ENCODE results near the gene PARD3B. TPM values are rescaled to one million over a fixed set of nuclear protein-coding genes. Genes with fewer than 3 reads are reported as not detected.

Gene PARD3B
- total RNA-seq, 2 experiments from 2014 or later: 0.49 to 1.1 TPM

- no peaks in the 10 kb centered on the region for H3K27me3 Mint-ChIP-seq
- no peak for DNase-seq
- H3K27ac Mint-ChIP-seq: no peak overlapping the region
- H3K4me3 Mint-ChIP-seq: no peak overlapping the region
- no peaks in the 10 kb centered on the region for H3K9me3 Mint-ChIP-seq
- H3K36me3 Mint-ChIP-seq: no peaks in the 10 kb centered on the region
- no peaks in the 10 kb centered on the region for H3K4me1 Mint-ChIP-seq
These were observed 819.0 kb downstream of the PARD3B start for GRCh38 chr2:205364261-205364660.

DNA sequence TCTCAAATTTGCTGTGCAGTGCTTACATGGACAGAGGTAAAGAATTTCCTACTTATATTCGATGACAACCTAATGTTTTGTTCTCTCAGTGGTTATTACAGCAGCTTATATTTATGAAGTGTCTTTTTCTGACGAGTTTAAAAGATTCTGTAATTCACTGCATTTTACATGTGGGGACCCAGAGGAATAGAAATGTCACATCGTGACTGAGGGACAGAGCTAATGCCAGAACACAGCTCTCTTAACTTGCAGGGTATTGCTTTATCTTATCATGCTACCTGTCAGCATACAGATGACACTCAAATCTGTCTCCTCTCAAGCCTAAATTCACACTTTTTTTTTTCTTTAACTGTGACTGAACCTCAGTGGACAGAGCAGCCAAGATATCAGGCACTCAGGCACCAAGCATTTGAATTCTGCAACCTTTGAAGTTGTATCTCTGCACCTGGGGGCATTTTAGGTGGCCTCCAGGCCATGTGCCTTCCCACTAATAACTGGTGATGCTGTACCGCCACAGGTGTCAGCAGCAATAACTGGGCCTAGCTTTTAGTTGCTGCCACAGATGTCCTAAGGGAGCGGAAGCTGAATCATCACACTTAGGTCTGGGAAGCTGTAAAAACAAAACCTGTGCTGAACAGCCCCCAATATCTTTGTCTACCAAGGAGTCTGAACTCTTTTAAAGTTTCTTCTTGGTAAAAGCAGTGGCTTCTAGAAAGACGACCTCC, 821.2 kb downstream of the PARD3B start:
- H3K36me3 Mint-ChIP-seq: no peaks in the 10 kb centered on the region
- H3K4me1 Mint-ChIP-seq: no peaks in the 10 kb centered on the region
- DNase-seq: no peak
- H3K4me3 Mint-ChIP-seq: no peak overlapping the region
- no peak overlapping the region for H3K27ac Mint-ChIP-seq
- H3K9me3 Mint-ChIP-seq: no peaks in the 10 kb centered on the region
- H3K27me3 Mint-ChIP-seq: no peaks in the 10 kb centered on the region

DNA sequence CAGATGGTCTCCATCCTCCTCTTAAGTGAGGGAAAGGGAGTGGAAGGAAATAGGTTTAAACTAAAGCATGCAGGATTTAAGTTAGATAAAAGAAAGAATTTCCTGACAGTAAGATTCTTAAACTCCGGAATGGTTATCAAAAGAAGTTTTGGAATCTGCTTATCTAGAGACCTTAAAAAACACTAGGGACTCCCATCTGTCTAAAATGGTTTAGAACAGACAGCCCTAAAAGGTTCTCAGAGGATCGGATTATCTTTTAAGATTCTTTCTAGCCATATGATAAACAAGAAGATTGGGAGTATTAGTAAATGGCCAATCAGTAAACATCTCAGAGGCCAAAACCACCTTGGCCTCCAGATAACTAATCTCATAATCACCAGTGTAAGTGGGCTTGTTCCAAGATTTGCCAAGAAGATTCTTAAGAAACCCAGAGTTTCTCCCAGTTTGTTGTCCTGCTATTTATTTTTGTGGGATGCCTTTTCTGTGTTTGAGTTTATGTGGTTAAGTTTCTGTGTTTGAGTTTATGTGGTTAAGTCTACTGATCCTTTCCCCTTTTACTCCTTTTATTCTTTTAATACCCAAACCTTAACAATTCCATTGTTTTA, 822.2 kb downstream of the PARD3B start:
- no peak for DNase-seq
- no peaks in the 10 kb centered on the region for H3K9me3 Mint-ChIP-seq
- no peaks in the 10 kb centered on the region for H3K27me3 Mint-ChIP-seq
- no peaks in the 10 kb centered on the region for H3K36me3 Mint-ChIP-seq
- H3K27ac Mint-ChIP-seq: no peak overlapping the region
- H3K4me3 Mint-ChIP-seq: no peak overlapping the region
- H3K4me1 Mint-ChIP-seq: peaks cover 2% of the 10 kb centered on the region

DNA sequence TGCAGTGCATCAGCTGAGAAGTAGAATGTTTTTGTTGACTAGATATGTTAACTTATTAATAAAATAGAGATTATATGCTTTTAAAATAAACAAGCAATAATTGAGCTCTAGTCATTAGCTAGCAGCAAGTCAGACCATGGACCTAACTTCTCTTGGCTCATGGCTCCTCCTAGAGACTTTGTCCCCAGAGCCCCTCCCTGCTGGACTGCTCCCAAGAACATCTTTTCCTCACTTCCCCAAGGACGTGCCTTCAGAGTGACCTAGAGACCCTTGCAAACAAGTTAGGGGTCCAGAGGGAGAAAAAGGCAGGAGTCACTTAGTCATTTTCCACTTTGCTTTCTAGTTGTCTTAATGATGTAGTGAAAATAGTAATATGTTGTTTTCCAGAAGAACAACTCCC, 824.5 kb downstream of the PARD3B start:
- no peak overlapping the region for H3K4me3 Mint-ChIP-seq
- H3K36me3 Mint-ChIP-seq: no peaks in the 10 kb centered on the region
- H3K27ac Mint-ChIP-seq: no peak overlapping the region
- peaks cover 2% of the 10 kb centered on the region for H3K4me1 Mint-ChIP-seq
- H3K27me3 Mint-ChIP-seq: no peaks in the 10 kb centered on the region
- DNase-seq: no peak
- no peaks in the 10 kb centered on the region for H3K9me3 Mint-ChIP-seq

GRCh38 chr2:205370726-205371125, 825.5 kb downstream of the PARD3B start:
- H3K4me3 Mint-ChIP-seq: no peak overlapping the region
- peaks cover 2% of the 10 kb centered on the region for H3K4me1 Mint-ChIP-seq
- H3K27me3 Mint-ChIP-seq: no peaks in the 10 kb centered on the region
- no peak for DNase-seq
- no peak overlapping the region for H3K27ac Mint-ChIP-seq
- H3K9me3 Mint-ChIP-seq: no peaks in the 10 kb centered on the region
- no peaks in the 10 kb centered on the region for H3K36me3 Mint-ChIP-seq

DNA sequence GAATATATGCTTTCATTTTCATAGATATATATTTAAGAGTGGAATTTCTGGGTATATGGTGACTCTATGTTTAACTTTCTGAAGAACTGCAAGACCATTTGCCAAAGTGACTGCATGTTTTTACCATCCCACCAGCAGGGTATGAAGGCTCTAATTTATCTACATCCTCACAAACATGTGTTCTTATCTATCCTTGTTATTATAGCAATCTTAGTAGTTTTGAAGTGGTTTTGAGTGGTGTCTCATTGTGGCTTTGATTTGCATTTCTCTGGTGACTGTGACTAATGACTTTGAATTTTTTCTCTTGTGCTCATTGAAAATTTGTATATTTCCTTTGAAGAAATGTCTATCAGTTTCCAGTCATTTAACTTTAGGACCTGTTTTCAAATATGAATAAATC, 826.9 kb downstream of the PARD3B start:
- peaks cover 3% of the 10 kb centered on the region for H3K4me1 Mint-ChIP-seq
- H3K27ac Mint-ChIP-seq: no peak overlapping the region
- no peak for DNase-seq
- no peaks in the 10 kb centered on the region for H3K36me3 Mint-ChIP-seq
- no peaks in the 10 kb centered on the region for H3K9me3 Mint-ChIP-seq
- H3K27me3 Mint-ChIP-seq: no peaks in the 10 kb centered on the region
- no peak overlapping the region for H3K4me3 Mint-ChIP-seq

DNA sequence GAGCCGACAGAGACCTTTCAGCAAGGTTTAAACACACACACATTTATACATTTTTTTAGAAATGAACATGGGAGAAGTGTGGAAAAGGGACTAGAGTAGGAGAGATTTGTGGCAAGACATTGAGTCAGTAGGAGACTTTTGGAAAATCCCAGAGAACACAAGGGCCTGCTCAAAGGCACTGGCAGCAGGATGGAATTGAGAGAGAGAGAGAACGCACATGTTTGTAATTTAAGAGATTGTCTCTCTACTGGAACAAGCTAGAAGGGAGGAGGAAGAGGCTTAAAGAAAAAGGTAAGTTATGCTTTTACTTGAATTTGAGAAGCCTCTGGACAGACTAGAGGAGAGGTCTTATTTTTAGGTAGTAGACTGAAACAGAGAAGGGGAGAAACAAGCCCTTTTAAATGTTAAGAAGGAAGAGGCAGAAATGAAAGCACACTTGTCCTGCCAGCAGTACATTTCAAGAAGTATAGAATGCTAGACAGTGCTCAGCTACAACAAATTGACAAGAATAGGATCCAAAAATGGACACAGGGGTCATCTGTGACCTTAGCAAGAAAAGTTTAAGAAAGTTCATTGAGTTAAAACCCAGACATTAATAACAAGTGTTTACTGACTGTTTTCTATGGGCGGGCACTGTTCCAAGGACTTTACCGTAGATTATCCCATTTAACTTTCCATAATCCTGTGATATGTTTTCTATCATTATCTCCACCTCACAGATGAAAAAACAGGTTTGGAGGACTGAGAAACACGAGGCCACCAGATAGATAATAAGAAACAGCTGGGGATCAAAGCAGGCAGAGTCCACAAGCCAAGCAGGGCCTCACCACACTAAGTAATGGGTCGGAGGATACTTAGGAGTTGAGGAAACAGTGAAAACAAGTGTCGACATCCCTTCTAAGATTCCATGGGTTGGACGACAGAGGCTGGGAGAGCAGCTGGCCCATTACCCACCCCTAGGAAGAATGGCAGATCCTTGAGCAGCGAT, 830.5 kb downstream of the PARD3B start:
- H3K4me3 Mint-ChIP-seq: no peak overlapping the region
- no peaks in the 10 kb centered on the region for H3K9me3 Mint-ChIP-seq
- no peaks in the 10 kb centered on the region for H3K36me3 Mint-ChIP-seq
- DNase-seq: no peak
- no peak overlapping the region for H3K27ac Mint-ChIP-seq
- H3K4me1 Mint-ChIP-seq: peaks cover 5% of the 10 kb centered on the region
- no peaks in the 10 kb centered on the region for H3K27me3 Mint-ChIP-seq

DNA sequence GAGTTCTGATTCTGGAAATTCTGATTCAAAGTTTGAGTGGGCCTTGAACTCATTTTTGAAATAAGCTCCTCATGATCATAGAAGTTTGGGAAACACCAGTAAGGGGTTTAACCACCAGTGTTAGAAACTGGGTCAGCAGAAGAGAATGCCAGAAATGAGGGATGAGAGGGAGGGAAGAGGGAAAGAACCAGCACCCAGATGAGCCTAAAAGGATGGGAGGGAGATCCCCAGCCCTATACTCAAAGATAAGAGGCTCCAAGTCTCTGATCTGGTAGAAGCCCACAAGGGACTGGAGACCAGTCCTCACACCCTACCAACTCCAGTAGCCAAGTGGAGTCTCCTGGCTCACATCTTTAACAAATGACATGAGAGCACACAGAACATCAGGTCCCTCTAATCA, 832.0 kb downstream of the PARD3B start:
- no peak for DNase-seq
- Mint-ChIP-seq H3K27ac (no peak overlapping the region), H3K9me3 (no peaks in the 10 kb centered on the region), H3K27me3 (no peaks in the 10 kb centered on the region), H3K4me1 (peaks cover 3% of the 10 kb centered on the region), H3K4me3 (no peak overlapping the region), H3K36me3 (no peaks in the 10 kb centered on the region)

- no peaks in the 10 kb centered on the region for H3K27me3 Mint-ChIP-seq
- H3K9me3 Mint-ChIP-seq: no peaks in the 10 kb centered on the region
- H3K4me3 Mint-ChIP-seq: no peak overlapping the region
- no peak overlapping the region for H3K27ac Mint-ChIP-seq
- no peaks in the 10 kb centered on the region for H3K36me3 Mint-ChIP-seq
- no peaks in the 10 kb centered on the region for H3K4me1 Mint-ChIP-seq
- no peak for DNase-seq
These were observed 838.3 kb downstream of the PARD3B start for GRCh38 chr2:205383601-205384000.

DNA sequence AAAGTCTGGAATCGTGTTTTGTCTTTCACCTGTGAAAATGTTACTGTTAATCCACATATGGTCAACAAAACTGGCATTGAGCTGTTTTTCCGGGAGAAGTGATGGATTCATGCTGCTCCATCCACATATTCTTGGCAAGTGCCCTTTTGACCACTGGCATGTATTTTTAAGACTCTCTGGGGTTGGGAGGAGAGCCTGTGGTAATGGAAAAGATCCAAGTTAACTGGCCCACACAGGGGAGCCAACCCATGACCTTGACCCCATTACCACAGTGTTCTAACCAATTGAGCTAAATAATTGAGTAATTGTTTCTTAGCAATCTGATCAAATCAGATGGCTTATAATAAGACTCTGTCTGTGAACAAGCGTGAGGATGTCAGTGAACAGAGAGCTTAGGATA, 840.8 kb downstream of the PARD3B start:
- no peaks in the 10 kb centered on the region for H3K27me3 Mint-ChIP-seq
- no peaks in the 10 kb centered on the region for H3K9me3 Mint-ChIP-seq
- no peak for DNase-seq
- H3K4me3 Mint-ChIP-seq: no peak overlapping the region
- no peaks in the 10 kb centered on the region for H3K36me3 Mint-ChIP-seq
- no peak overlapping the region for H3K27ac Mint-ChIP-seq
- no peaks in the 10 kb centered on the region for H3K4me1 Mint-ChIP-seq

- DNase-seq: no peak
- Mint-ChIP-seq H3K36me3 (no peaks in the 10 kb centered on the region), H3K27ac (no peak overlapping the region), H3K27me3 (no peaks in the 10 kb centered on the region), H3K9me3 (no peaks in the 10 kb centered on the region), H3K4me1 (no peaks in the 10 kb centered on the region), H3K4me3 (no peak overlapping the region)
These were observed 842.2 kb downstream of the PARD3B start for GRCh38 chr2:205387350-205388055.

GRCh38 chr2:205390866-205391265, 845.6 kb downstream of the PARD3B start:
- Mint-ChIP-seq H3K9me3 (no peaks in the 10 kb centered on the region), H3K36me3 (no peaks in the 10 kb centered on the region)

GRCh38 chr2:205401511-205401910, 856.2 kb downstream of the PARD3B start:
- no peaks in the 10 kb centered on the region for H3K9me3 Mint-ChIP-seq
- H3K27me3 Mint-ChIP-seq: no peaks in the 10 kb centered on the region
- H3K4me3 Mint-ChIP-seq: no peak overlapping the region
- H3K36me3 Mint-ChIP-seq: no peaks in the 10 kb centered on the region
- no peak overlapping the region for H3K27ac Mint-ChIP-seq
- H3K4me1 Mint-ChIP-seq: peaks cover 2% of the 10 kb centered on the region
- DNase-seq: no peak

More at GRCh38 chr2:205390866-205391265, 845.6 kb downstream of the PARD3B start:
- DNase-seq: no peak
- Mint-ChIP-seq H3K27me3 (no peaks in the 10 kb centered on the region), H3K4me1 (no peaks in the 10 kb centered on the region), H3K27ac (no peak overlapping the region), H3K4me3 (no peak overlapping the region)

GRCh38 chr2:205402011-205402410, 856.7 kb downstream of the PARD3B start:
- Mint-ChIP-seq H3K27ac (no peak overlapping the region), H3K4me1 (peaks cover 2% of the 10 kb centered on the region), H3K4me3 (no peak overlapping the region), H3K27me3 (no peaks in the 10 kb centered on the region), H3K9me3 (no peaks in the 10 kb centered on the region), H3K36me3 (no peaks in the 10 kb centered on the region)
- no peak for DNase-seq

All from activated naive CD8-positive, alpha-beta T cell treated with anti-CD3 and anti-CD28 coated beads for 36 hours (primary cell).